Neural cell (in vitro differentiated cells): ENCODE results near the gene PSMA8.

ENCODE experiments used
- EP300 ChIP-seq: fragments of 450-650 bp; conservative IDR thresholded peaks from 2 replicates; pipeline ENCODE4 v1.6.1; 2014; ENCODE audit warnings: antibody characterized with exemption, mild to moderate bottlenecking, moderate library complexity; ENCODE audit not compliant: poor library complexity, severe bottlenecking
- EZH2 ChIP-seq: fragments of 200-600, 300-800 bp; shearing (Covaris generic), sonication (generic); IDR thresholded peaks from 2 replicates; pipeline ENCODE4 v1.6.1; 2014; ENCODE audit warnings: antibody characterized with exemption, low read length, borderline replicate concordance, mild to moderate bottlenecking; ENCODE audit not compliant: insufficient read depth, poor library complexity, severe bottlenecking

DNA sequence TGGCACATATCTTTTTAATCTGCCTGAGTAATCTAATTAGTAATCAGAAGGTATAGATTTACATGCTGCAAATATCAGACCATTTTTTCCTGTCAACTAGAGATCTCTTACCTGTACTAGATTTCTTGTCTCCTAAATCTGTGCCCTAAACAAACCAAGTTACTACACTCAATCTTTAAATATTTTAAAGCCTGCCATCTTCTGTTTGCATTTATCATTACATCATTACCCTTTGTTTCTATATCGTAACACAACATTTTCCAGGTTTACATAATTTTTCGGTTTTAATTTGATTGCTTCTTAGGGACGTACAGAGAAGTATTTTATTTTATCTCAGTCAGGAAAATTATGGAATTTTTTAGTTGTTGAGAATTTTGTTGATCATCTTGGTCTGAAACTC, 25.7 kb downstream of the PSMA8 start:
- TF ChIP-seq EP300 (no peak), EZH2 (no peak)
